Measurements from ENCODE around the gene HOMER2. TPM values are rescaled to one million over a fixed set of nuclear protein-coding genes. Genes with fewer than 3 reads are reported as not detected.

HOMER2 gene
- total RNA-seq, 1 experiment from 2014 or later = 22.1 TPM

DNA sequence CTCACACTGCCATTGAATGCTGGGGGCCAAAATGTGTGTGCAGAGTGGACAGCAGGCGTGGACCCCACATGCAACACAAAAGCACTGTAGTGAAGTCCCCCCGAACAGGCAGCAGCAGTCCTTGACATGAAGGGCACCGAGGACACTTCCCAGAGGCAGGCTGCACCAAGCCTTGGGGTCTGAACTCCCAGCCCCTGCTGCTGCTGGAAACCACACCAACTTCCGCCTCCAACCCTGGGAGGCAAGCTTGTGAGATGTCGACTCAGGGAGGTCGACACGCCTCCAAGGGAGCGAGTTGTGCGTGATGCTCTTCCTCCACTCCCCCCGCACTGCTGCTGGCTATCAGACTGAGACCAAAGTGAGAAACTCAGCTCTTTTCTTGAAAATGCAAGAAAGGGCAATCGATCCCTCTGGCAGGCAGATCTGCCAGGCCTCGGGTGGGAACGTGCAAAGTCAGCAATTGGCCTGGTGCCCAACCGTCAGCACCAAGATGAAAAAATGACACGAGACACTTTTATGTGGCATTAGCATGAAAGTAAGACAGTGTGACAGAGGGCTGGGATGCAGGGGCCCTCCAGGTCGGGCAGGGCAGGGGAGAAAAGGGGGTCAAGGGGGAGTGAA lies 99.5 kb downstream of the HOMER2 start:
- in situ Hi-C loops (cut with HindIII; ENCODE audit: low pct_unique_long_range_greater_than_20kb, low sequenced_read_pairs) = no loop called here
- no peak for DNase-seq (ENCODE audit: low read depth)

DNA sequence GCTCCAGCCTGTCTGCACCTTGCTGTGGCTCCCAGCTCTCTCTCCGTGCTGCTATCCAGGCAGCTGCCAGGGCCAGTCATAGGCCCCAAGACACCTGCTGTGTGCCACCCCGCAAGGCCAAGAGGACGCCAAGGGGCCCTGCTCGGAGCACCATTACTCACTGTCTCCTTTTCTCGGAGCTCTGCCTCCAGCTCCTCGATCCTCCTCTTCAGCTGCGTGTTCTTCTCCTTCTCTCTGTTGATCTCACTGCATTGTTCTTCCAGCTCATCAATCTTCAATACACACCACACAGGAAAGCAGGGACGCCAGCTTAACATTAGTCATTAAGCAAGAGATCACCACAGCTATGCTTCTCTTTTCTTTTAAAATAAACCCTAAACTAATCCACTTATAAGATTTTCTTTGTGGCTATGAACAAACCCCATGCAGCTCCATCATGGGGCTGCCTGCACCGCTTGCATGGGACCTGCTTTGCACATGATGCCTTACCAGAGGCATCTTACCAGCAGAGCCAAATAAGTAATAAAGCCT lies 100.5 kb downstream of the HOMER2 start:
- no peak for DNase-seq (ENCODE audit: low read depth)
- in situ Hi-C loops (cut with HindIII; ENCODE audit: low pct_unique_long_range_greater_than_20kb, low sequenced_read_pairs) = no loop called here

DNA sequence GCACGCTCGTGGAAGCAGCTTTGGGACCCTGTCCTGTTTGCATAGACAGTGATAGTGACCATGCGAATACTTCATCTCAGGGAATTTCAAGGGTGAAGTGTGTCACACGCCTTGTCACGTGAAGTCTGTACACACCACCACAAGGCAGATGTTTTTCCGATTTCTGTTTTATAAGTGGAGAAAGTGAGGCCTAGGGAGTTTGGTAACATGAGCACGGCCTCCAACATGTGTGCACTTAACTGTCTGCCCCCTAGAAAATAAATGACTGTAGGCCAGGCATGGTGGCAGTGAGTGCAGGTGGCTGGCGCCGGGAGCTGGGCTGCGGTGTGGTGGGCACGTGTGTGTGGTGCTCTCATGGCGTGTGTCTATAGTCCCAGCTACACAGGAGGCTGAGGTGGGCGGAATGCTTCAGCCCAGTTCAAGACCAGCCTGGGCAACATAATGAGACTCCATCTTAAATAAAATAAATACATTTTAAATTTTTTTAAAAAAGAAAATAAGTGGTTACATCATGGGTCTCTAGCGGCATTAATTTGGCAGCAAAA lies 101.1 kb downstream of the HOMER2 start:
- in situ Hi-C loops (cut with HindIII; ENCODE audit: low pct_unique_long_range_greater_than_20kb, low sequenced_read_pairs) = no loop called here

DNA sequence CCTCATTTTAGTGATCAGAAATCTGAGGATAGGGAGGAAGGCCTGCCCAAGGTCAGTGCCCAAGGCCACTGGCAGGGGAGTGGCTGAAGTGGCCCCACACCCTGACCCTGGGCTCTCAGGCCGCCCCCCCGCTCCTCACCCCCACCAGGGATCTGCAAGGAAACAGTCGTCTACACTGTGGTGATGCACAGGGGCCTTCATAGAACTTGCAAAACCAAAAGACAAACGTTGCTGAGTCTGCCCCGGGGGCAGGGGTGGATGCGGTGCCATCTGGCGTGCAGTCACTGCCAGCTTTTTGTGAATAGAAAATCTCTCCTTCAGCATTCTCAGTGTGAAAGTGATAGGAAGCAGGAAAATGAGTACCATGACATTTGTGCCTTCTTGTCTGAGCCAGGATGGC lies 101.8 kb downstream of the HOMER2 start:
- in situ Hi-C loops (cut with HindIII; ENCODE audit: low pct_unique_long_range_greater_than_20kb, low sequenced_read_pairs) = no loop called here
- DNase-seq (ENCODE audit: low read depth) = no peak

More for the DNA sequence above, 101.1 kb downstream of the HOMER2 start:
- DNase-seq (ENCODE audit: low read depth) = no peak

DNA sequence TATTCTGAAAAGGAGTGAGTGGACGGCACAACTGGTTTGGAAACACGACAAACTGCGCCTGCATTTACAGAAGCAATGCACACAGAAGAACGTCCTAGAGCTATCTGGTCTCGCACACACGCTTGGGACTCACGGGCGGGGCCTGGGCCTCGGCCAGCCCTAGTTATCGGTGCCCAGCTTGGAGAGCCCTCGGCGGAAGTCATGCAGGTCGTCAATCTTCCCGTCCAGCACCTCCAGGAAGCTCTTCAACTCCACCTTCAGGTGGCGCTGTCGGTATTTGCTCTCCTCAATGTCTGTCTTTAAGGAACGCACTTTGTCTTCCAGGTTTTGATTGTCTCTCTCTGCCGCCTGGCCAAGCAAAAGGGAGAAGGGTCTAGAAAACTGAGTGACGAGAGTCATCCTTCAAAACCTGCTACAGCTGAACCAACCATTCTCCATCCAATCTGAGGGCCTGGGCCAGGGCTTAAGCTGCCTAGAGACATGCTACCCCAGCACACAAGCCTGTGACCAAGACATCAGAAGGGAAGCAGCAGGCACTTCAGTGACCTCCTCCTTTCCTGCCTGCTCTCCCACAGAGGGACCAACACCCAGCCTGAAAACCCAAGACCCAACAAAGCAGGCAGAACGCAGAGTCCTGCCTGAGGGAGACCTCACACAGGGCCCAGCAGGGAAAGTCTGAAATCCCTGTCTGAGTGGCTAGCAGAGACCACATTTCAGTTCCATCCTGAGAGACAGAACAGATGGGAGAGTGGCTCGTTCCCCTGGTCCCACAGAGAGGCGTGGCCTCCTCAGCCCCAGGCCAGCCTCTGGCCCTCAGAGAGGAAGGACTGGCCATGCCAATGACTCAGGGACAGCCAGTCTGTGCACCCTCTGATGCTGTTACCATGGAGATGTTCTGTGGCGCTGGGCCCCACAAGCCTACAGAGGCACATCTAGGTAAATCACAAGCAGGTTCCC lies 102.7 kb downstream of the HOMER2 start:
- peak; percentile 55 for DNase-seq (ENCODE audit: low read depth)
- in situ Hi-C loops (cut with HindIII; ENCODE audit: low pct_unique_long_range_greater_than_20kb, low sequenced_read_pairs) = no loop called here

DNA sequence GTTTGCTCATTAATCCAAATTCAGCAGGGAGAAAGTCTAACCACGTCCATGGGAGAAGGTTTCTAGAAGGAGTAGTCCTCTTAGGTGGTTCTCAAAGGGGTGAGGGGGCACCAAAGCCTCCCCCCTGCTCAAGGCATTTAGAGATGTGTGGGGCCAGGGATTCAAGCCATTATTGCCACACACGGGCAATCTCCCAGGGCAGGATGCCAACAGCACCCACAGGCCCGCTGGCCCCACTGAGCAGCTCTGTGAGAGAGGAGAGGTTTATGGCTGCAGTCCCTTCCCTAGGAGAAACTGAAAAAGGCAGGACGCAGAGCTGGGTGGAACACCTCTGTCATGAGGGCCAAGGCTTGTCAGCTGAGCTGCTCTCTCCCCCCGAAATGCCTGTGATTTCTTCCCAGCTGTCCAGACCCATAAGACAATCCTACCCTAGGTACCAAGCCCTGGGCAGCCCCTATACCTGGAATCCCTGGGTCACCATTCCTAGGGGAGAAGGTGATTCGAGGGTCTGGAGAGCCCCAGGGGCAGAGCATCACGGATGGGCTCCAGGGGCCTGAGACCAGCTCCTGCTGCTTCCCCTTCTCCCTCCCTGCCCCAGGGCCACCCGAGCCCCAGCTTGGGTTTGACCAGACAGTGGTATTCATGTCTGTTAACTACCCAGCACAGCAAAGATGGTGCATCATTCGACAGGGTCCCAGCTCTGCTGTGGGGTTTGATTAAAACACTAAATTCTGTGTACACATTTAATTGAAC lies 104.1 kb downstream of the HOMER2 start:
- in situ Hi-C loops (cut with HindIII; ENCODE audit: low pct_unique_long_range_greater_than_20kb, low sequenced_read_pairs) = no loop called here
- DNase-seq (ENCODE audit: low read depth) = no peak

DNA sequence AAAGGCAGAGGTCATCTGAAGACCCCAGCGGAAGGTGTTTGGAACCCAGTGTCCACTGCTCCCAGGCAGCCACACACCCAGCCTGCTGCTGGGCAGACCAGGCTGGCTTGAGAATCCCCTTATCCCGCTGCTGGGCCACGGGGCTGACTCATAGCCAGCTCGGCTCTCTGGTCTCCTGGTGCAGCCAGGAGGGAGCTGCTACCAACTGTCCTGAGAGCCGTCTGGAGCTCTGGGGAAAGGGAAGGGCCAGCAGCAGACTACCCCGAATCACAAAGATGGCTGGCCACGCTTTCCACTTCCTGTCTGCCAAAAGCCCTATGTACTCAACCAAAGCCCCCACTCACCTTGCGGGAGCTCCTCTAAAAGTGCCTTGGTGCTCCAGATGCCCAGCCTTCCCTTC lies 104.8 kb downstream of the HOMER2 start:
- no peak for DNase-seq (ENCODE audit: low read depth)
- in situ Hi-C loops (cut with HindIII; ENCODE audit: low pct_unique_long_range_greater_than_20kb, low sequenced_read_pairs) = no loop called here

DNA sequence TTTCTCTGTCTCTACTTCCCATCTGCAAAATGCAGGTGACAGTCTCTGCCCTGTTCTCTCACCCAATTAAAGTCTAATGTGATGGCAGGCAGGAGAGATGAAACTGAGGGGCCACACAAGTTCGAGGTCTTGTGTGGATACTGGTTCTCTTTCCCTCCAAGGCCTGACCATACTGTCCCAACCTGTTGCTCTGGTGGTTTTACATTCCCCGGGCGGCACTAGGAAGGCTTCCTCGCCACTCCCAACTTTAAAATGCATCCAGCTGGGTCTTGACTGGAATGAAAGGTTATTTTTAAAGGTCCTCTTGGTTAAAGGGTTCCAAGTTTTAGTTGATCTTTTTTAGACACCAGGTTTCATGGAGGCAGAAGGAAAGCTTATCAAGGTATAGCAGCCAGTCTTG lies 105.9 kb downstream of the HOMER2 start:
- in situ Hi-C loops (cut with HindIII; ENCODE audit: low pct_unique_long_range_greater_than_20kb, low sequenced_read_pairs) = no loop called here
- no peak for DNase-seq (ENCODE audit: low read depth)

DNA sequence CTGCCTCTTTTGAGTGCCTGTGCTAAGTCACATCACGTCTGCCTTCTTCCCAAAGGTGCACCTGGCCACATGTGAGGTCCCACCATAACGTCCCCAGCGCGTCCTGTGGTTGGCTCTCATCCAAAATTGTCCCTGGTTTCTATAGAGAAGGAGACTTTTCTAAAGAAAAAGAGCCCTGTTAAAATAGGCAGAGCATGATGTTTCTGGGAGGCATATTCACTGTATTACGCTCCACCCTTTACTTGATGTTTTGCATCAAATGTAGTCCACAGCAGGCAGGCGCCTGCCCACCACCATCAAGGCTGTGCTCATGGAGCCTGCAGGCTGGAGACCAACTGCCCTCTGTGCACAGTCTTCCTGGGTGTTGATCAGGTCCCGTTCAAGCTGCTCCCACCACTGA lies 106.8 kb downstream of the HOMER2 start:
- in situ Hi-C loops (cut with HindIII; ENCODE audit: low pct_unique_long_range_greater_than_20kb, low sequenced_read_pairs) = no loop called here
- DNase-seq (ENCODE audit: low read depth) = no peak

DNA sequence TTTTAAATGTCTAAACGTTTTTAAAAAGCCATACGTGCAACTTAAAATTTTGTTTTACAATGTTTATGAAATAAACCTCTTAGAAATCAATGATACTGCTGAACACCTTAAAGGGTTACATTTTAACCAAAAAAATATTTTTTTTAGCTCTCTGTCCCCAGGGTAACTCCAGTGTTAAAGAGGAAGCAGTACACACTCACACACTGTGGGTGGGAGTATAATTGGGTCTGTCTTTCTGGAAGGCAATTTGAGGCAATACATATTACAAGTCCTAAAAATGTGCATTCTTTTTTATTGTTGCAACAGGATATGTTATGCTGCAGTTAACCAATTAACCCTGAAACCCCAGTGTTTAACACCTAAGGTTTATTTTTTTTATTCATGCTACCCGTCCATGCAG lies 109.0 kb downstream of the HOMER2 start:
- in situ Hi-C loops (cut with HindIII; ENCODE audit: low pct_unique_long_range_greater_than_20kb, low sequenced_read_pairs) = no loop called here

DNA sequence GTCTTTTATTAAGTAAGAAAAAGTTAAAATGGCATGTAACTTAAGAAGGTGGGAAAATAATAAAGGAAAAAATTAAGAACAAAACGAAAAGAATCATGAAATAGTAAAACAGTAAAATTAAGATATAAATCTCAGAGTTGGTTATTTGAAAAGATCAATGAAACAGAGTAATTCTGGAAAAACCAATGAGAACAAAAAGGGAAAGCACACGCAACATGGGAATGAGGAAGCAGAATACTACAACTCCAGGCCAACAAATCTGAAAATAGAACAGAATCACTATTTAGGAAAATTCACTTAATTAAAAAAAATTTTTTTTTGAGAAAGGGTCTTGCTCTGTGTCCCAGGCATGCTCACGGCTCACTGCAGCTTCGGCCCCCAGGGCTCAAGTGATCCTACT lies 112.4 kb downstream of the HOMER2 start:
- in situ Hi-C loops (cut with HindIII; ENCODE audit: low pct_unique_long_range_greater_than_20kb, low sequenced_read_pairs) = no loop called here
- DNase-seq (ENCODE audit: low read depth) = no peak

More for the DNA sequence above, 109.0 kb downstream of the HOMER2 start:
- DNase-seq (ENCODE audit: low read depth) = no peak

DNA sequence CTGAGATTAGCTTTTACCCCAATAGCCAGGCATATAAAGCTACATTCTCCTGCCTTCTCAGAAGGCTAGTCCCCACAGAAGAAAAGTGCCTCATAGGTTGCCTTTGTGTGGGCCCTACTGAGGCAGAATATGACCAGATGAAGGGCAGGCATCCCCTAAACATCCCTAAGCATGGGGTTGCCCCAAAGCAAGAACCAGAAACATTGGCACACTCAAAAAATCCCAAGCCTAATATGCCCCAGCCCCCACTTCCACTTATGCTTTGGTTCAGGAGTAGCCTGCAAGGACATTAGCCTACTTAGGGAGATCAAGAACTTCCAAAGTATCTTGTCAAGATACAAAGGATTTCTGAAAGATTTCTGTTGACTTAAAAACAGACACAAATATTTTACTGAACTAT lies 113.4 kb downstream of the HOMER2 start:
- DNase-seq (ENCODE audit: low read depth) = no peak
- in situ Hi-C loops (cut with HindIII; ENCODE audit: low pct_unique_long_range_greater_than_20kb, low sequenced_read_pairs) = no loop called here

DNA sequence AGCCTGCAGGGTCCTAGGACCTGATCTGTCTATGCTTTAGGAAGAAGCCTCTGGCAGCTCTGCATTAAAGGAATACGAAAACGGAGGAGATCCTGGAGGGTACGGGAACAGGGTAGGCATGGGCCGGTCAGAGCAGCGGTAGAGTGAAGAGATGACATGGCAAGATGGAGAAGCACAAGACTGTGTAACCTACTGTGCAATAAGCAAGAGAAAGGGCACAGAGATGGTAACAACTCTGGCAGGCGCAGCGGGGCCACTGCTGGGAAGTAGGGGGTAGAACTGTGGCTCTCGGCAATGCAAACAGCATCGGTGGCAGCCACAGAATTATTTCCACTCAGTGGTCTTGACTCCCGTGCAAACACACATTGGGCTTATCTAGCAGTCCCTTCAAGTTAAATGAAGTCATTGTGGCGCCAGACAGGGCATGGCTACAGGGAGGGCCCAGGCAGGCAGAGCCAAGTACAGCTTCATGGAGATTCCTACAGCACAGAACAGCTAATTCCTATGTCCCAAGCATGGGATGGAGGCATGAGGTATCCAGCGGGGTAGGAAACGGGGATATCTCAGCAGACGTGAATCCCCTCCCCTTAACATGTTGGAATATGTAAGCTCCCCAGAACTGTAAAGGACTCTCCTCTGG lies 114.3 kb downstream of the HOMER2 start:
- no peak for DNase-seq (ENCODE audit: low read depth)
- in situ Hi-C loops (cut with HindIII; ENCODE audit: low pct_unique_long_range_greater_than_20kb, low sequenced_read_pairs) = no loop called here

DNA sequence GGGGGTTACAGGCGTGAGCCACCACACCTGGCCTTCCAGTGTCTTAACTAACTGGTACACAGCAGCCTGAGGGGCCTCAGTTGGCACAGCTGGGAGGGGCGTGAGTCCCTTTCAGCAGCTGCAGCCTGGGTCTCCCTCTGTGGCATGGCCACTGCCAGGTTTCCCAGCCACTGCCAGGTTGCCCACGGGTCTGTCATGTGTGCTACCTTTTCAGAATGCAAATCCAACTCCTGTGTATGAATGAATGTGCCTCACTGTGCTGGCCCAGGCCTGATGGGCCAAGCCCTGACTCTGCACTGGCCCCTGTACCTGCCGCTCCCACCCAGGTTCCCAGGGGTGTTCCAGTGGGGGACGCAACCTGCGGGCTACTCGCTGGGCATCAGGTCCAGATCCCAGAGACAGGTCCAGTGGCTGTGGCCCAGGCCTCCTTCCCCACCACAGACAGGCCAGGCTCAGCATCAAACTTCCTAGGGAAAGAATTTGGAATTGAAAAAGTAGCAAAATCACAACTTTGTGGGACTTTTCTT lies 117.1 kb downstream of the HOMER2 start:
- DNase-seq (ENCODE audit: low read depth) = no peak
- in situ Hi-C loops (cut with HindIII; ENCODE audit: low pct_unique_long_range_greater_than_20kb, low sequenced_read_pairs) = no loop called here

DNA sequence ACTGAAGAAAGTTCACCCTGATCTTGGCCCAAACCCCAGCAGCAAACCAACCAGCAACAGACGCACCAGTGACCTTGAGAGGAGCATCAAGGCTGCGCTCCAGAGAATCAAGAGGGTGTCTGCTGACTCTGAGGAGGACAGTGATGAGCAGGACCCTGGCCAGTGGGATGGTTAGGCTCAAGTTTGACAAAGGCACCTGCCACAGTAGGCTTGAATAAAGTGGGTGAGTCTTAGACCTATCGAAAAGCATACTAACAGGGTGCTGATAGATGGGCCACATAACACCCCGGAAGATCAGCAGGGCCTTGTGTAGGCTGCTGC lies 119.2 kb downstream of the HOMER2 start:
- in situ Hi-C loops (cut with HindIII; ENCODE audit: low pct_unique_long_range_greater_than_20kb, low sequenced_read_pairs) = no loop called here
- no peak for DNase-seq (ENCODE audit: low read depth)

DNA sequence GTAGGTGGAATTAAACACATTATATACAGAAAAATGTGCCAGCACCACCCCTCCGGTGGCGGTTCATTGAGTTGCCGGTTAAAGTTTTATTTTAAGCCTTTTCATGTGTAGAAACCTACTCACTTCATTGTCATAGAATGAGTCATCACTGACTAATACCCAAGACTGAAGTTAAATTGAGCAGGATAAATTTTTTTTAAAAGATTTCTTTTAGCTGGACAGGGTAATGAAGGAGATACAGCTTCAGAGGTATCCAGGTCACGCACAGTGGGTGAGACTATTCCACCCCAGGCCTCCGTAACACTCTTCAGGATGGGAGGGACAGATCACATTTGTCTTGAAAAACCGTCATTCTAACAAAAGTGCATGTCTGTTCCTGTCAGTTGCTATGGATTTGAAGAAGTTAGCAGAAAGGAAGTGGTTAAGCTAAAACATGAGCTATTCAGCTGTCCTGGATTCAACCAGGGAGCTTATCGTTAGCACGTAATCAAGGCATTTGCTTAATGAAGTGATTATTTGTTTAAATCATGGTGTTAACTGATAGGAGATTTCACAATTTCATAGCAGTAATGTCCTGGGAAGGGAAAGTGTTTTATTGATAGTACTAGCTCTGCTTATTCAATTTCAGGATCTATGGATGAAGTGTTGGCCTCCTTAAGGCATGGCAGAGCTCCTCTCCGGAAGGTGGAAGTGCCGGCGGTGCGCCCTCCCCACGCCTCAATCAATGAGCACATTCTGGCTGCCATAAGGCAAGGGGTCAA lies 119.7 kb downstream of the HOMER2 start:
- DNase-seq (ENCODE audit: low read depth) = peak; percentile 92
- in situ Hi-C loops (cut with HindIII; ENCODE audit: low pct_unique_long_range_greater_than_20kb, low sequenced_read_pairs) = no loop called here

DNA sequence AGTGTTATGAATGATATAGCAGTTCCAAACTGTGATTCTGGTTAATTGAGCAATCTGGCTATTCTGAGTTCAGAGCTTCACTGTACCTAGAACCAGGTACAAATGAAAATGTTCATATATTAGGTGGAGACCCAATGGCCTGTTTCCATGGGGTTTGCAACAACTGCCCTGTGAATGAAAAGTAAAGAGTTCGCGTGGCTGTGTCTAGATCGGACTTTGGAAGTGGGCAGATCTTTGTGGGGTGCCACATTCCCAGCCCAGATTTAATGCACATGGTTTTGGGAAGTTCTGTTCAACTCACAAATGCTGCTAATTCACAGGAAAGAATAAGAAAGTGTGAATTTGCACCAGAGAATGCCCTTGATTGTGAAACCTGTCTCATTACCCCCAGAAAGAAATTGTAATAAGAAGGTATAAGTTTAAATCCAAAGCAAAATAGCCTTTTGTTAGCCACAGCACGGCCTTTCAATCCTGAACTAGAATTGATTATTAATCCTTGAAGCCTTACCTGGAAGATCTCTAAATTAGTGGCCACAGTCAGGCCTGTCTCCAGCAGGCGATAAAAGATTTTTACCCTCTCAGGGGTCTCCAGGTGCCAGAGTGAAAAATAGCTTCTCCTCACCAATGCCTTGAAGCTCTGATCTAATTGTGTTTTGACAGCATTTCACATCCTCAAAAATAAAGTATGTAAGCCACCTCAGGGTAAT lies 120.5 kb downstream of the HOMER2 start:
- DNase-seq (ENCODE audit: low read depth) = no peak
- in situ Hi-C loops (cut with HindIII; ENCODE audit: low pct_unique_long_range_greater_than_20kb, low sequenced_read_pairs) = no loop called here

All from Caki2 (cell line).